Type B pancreatic cell (in vitro differentiated cells): ENCODE data around the gene DSCAM. TPM values are rescaled to one million over a fixed set of nuclear protein-coding genes. Genes with fewer than 3 reads are reported as not detected.
A peak's percentile ranks its signal among the peaks of the same experiment; 100 is the strongest.

ENCODE experiments used
- DNase-seq: peaks from one replicate; pipeline ENCODE4 v3.0.0; 2021; ENCODE audit warnings: mixed read lengths; ENCODE audit not compliant: unreplicated experiment; ENCODE audit errors: extremely low spot score
- H3K27ac Mint-ChIP-seq: 2 replicates; pipeline ENCODE4 v1.8.0; 2021; ENCODE audit warnings: mild to moderate bottlenecking, mixed read lengths
- H3K27me3 Mint-ChIP-seq: 2 replicates; pipeline ENCODE4 v1.8.0; 2021; ENCODE audit warnings: mixed read lengths
- H3K36me3 Mint-ChIP-seq: 2 replicates; pipeline ENCODE4 v1.8.0; 2021; ENCODE audit warnings: mixed read lengths
- H3K4me1 Mint-ChIP-seq: one replicate; pipeline ENCODE4 v1.8.0; 2021; ENCODE audit warnings: mixed read lengths; ENCODE audit not compliant: unreplicated experiment
- H3K4me3 Mint-ChIP-seq: 2 replicates; pipeline ENCODE4 v1.8.0; 2021; ENCODE audit warnings: mild to moderate bottlenecking, mixed read lengths
- H3K9me3 Mint-ChIP-seq: 2 replicates; pipeline ENCODE4 v1.8.0; 2021; ENCODE audit warnings: mixed read lengths
- CTCF ChIP-seq: fragments of 200-600 bp; sonication (generic); conservative IDR thresholded peaks from 2 replicates; pipeline ENCODE4 v1.5.0; 2021; ENCODE audit warnings: antibody characterized with exemption, mild to moderate bottlenecking
- total RNA-seq: library from RNA; stranded (reverse); gene quantifications from 2 replicates; pipeline ENCODE4 v1.2.1, GENCODE V29; 2021; ENCODE audit warnings: low replicate concordance

Gene DSCAM
- total RNA-seq, 1 donor from 2014 or later = 1.4 TPM

GRCh38 chr21:40851749-40852148 is 4.8 kb upstream of the DSCAM start:
- H3K27me3 Mint-ChIP-seq = peaks cover 40% of the 10 kb centered on the region
- H3K4me1 Mint-ChIP-seq = no peaks in the 10 kb centered on the region
- H3K4me3 Mint-ChIP-seq = no peak overlapping the region
- no peaks in the 10 kb centered on the region for H3K9me3 Mint-ChIP-seq
- no peak for TF ChIP-seq CTCF
- DNase-seq = no peak
- no peaks in the 10 kb centered on the region for H3K36me3 Mint-ChIP-seq
- H3K27ac Mint-ChIP-seq = no peak overlapping the region

- H3K4me1 Mint-ChIP-seq = no peaks in the 10 kb centered on the region
- H3K27ac Mint-ChIP-seq = no peak overlapping the region
- H3K4me3 Mint-ChIP-seq = no peak overlapping the region
- H3K36me3 Mint-ChIP-seq = no peaks in the 10 kb centered on the region
- TF ChIP-seq CTCF = no peak
- H3K27me3 Mint-ChIP-seq = peaks cover 47% of the 10 kb centered on the region
- no peak for DNase-seq
- H3K9me3 Mint-ChIP-seq = no peaks in the 10 kb centered on the region
These were observed 3.1 kb upstream of the DSCAM start for GRCh38 chr21:40850071-40850470.

GRCh38 chr21:40847951-40848350 is 993 bp upstream of the DSCAM start:
- Mint-ChIP-seq H3K4me1 (no peaks in the 10 kb centered on the region), H3K27me3 (peaks cover 52% of the 10 kb centered on the region), H3K36me3 (no peaks in the 10 kb centered on the region), H3K4me3 (no peak overlapping the region), H3K9me3 (no peaks in the 10 kb centered on the region), H3K27ac (no peak overlapping the region)
- DNase-seq = no peak
- TF ChIP-seq CTCF = peak; percentile 23

DNA sequence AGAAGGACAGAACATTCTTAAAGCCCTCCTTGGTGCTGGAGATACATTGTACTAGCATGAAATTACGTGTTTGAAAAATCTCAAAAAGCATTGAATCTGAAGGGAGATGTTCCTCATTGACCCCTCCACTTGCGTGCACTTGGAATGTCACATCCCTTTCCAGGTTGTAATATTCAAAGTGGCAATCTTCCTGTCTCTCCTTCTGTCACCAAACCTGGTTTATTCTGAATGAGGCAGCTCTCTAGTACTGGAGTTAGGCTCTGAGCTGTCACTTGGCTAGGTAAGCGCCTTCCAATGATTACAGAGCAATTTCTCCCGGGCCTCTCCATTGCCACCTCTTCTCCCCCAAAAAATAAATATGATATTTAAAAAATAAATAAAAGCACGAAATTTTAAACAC is 855 bp downstream of the DSCAM start:
- Mint-ChIP-seq H3K36me3 (no peaks in the 10 kb centered on the region), H3K27ac (no peak overlapping the region), H3K4me3 (peak overlapping the region; percentile 67), H3K9me3 (no peaks in the 10 kb centered on the region), H3K4me1 (peaks cover 13% of the 10 kb centered on the region), H3K27me3 (peaks cover 63% of the 10 kb centered on the region)
- no peak for DNase-seq
- TF ChIP-seq CTCF = no peak

GRCh38 chr21:40845441-40845995 is 1.4 kb downstream of the DSCAM start:
- no peak for TF ChIP-seq CTCF
- Mint-ChIP-seq H3K27ac (no peak overlapping the region), H3K9me3 (no peaks in the 10 kb centered on the region), H3K4me1 (peaks cover 19% of the 10 kb centered on the region), H3K4me3 (peak overlapping the region; percentile 67), H3K27me3 (peaks cover 67% of the 10 kb centered on the region), H3K36me3 (no peaks in the 10 kb centered on the region)
- DNase-seq = no peak

DNA sequence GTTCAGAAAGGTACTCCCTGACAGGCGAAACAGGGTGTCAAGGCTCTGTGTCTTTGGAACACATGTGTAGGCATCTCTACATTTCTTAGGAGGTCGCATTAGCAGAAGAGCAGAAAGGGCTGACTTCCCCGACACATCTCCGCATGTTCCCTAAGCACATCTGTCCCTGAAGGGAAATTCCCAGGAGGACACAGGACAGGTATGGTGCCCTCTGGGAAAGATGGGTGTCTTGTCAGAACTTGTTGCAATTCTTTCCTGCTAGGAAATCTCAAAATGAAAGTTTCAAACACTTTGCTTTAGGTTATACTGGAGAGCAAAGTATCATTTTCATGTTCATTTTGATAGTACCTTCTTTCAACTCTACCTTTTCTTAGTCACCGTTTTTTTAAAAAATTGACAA is 2.0 kb downstream of the DSCAM start:
- H3K27ac Mint-ChIP-seq = no peak overlapping the region
- H3K9me3 Mint-ChIP-seq = no peaks in the 10 kb centered on the region
- no peak for DNase-seq
- H3K4me1 Mint-ChIP-seq = peaks cover 22% of the 10 kb centered on the region
- H3K36me3 Mint-ChIP-seq = no peaks in the 10 kb centered on the region
- H3K4me3 Mint-ChIP-seq = peak overlapping the region; percentile 67
- peaks cover 70% of the 10 kb centered on the region for H3K27me3 Mint-ChIP-seq
- TF ChIP-seq CTCF = no peak
